ENCODE data around the gene RAB23. TPM values are rescaled to one million over a fixed set of nuclear protein-coding genes. Genes with fewer than 3 reads are reported as not detected.

RAB23 gene
- total and polyA plus RNA-seq, 9 of the 15 experiments (the other 6 are each of a cell fraction or from before 2014, with no cell fraction given), result 3.4 to 18.0 (median 9.4) TPM

DNA sequence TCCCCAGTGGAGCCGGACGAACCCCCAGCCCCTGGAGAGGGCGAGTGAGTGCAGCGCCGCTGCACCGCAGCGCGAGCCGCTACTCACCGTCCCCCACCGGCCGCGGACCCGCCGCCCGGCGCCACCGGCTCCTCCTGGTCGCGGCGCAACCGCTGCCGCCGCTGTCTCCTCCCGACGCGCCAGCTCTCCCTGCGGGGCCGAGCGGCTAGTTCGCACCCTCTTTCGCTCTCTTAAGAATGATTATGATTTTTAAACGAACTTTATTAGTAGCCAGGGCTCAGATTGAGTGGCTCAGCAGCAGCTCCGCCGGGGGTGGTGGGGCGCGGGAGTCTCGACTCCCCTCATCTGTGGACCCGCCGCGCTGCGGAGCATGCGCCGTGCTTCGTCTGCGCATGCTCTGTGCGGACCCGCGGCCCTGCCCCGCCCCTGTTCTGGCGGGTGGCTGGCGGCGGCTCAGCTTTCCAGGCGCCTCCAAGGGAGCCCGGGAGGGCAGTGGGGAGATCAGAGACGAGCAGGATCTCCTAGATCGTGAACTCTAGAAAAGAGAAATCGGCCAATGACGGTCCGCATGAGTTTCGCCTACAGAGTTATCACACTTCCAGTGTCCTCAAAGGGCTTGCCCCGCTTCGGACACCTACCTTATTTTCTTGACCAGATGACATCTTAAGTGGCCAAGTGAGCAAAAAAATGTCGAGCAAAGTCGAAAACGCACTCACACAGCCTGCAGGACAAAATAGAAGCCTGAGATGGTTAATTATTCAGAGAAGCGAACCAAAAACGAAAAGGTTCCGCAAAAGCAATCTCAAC lies at the start of gene RAB23 (continued):
- TF ChIP-seq, protein P1, sequence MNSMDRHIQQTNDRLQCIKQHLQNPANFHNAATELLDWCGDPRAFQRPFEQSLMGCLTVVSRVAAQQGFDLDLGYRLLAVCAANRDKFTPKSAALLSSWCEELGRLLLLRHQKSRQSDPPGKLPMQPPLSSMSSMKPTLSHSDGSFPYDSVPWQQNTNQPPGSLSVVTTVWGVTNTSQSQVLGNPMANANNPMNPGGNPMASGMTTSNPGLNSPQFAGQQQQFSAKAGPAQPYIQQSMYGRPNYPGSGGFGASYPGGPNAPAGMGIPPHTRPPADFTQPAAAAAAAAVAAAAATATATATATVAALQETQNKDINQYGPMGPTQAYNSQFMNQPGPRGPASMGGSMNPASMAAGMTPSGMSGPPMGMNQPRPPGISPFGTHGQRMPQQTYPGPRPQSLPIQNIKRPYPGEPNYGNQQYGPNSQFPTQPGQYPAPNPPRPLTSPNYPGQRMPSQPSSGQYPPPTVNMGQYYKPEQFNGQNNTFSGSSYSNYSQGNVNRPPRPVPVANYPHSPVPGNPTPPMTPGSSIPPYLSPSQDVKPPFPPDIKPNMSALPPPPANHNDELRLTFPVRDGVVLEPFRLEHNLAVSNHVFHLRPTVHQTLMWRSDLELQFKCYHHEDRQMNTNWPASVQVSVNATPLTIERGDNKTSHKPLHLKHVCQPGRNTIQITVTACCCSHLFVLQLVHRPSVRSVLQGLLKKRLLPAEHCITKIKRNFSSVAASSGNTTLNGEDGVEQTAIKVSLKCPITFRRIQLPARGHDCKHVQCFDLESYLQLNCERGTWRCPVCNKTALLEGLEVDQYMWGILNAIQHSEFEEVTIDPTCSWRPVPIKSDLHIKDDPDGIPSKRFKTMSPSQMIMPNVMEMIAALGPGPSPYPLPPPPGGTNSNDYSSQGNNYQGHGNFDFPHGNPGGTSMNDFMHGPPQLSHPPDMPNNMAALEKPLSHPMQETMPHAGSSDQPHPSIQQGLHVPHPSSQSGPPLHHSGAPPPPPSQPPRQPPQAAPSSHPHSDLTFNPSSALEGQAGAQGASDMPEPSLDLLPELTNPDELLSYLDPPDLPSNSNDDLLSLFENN (IDR thresholded peaks at IDR 0.05; ENCODE audit: low read depth in 2 of 2, low read length in 2 of 2), result no peak
- TF ChIP-seq, protein P2, sequence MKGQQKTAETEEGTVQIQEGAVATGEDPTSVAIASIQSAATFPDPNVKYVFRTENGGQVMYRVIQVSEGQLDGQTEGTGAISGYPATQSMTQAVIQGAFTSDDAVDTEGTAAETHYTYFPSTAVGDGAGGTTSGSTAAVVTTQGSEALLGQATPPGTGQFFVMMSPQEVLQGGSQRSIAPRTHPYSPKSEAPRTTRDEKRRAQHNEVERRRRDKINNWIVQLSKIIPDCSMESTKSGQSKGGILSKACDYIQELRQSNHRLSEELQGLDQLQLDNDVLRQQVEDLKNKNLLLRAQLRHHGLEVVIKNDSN (CRISPR knock-in tag; IDR thresholded peaks at IDR 0.05), result no peak
- TF ChIP-seq SPI1 (IDR thresholded peaks at IDR 0.05; ENCODE audit: borderline replicate concordance, low read depth, low read length), result no peak
- no peak for TF ChIP-seq PHTF2 (CRISPR knock-in tag; IDR thresholded peaks at IDR 0.05)
- no peak for TF ChIP-seq BCOR (IDR thresholded peaks at IDR 0.05)
- no peak for TF ChIP-seq NELFE (IDR thresholded peaks at IDR 0.05; ENCODE audit: insufficient read depth, insufficient read length)
- TF ChIP-seq, protein P3, sequence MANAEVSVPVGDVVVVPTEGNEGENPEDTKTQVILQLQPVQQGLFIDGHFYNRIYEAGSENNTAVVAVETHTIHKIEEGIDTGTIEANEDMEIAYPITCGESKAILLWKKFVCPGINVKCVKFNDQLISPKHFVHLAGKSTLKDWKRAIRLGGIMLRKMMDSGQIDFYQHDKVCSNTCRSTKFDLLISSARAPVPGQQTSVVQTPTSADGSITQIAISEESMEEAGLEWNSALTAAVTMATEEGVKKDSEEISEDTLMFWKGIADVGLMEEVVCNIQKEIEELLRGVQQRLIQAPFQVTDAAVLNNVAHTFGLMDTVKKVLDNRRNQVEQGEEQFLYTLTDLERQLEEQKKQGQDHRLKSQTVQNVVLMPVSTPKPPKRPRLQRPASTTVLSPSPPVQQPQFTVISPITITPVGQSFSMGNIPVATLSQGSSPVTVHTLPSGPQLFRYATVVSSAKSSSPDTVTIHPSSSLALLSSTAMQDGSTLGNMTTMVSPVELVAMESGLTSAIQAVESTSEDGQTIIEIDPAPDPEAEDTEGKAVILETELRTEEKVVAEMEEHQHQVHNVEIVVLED (CRISPR knock-in tag; IDR thresholded peaks at IDR 0.05), result no peak
- no peak for TF ChIP-seq HDAC3 (IDR thresholded peaks at IDR 0.05; ENCODE audit: borderline replicate concordance, partially characterized antibody)
- no peak for TF ChIP-seq MYBL2 (IDR thresholded peaks at IDR 0.05; ENCODE audit: low read depth)
- TF ChIP-seq MYBL2 (CRISPR knock-in tag; IDR thresholded peaks at IDR 0.05; ENCODE audit: borderline replicate concordance), result no peak
- no peak for TF ChIP-seq PTTG1 (tag; IDR thresholded peaks at IDR 0.05; ENCODE audit: low read depth)
- TF ChIP-seq, protein P4, sequence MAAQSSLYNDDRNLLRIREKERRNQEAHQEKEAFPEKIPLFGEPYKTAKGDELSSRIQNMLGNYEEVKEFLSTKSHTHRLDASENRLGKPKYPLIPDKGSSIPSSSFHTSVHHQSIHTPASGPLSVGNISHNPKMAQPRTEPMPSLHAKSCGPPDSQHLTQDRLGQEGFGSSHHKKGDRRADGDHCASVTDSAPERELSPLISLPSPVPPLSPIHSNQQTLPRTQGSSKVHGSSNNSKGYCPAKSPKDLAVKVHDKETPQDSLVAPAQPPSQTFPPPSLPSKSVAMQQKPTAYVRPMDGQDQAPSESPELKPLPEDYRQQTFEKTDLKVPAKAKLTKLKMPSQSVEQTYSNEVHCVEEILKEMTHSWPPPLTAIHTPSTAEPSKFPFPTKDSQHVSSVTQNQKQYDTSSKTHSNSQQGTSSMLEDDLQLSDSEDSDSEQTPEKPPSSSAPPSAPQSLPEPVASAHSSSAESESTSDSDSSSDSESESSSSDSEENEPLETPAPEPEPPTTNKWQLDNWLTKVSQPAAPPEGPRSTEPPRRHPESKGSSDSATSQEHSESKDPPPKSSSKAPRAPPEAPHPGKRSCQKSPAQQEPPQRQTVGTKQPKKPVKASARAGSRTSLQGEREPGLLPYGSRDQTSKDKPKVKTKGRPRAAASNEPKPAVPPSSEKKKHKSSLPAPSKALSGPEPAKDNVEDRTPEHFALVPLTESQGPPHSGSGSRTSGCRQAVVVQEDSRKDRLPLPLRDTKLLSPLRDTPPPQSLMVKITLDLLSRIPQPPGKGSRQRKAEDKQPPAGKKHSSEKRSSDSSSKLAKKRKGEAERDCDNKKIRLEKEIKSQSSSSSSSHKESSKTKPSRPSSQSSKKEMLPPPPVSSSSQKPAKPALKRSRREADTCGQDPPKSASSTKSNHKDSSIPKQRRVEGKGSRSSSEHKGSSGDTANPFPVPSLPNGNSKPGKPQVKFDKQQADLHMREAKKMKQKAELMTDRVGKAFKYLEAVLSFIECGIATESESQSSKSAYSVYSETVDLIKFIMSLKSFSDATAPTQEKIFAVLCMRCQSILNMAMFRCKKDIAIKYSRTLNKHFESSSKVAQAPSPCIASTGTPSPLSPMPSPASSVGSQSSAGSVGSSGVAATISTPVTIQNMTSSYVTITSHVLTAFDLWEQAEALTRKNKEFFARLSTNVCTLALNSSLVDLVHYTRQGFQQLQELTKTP (IDR thresholded peaks at IDR 0.05; ENCODE audit: low read depth in 1 of 2, partially characterized antibody in 2 of 2), result no peak
- no peak for TF ChIP-seq TAL1 (IDR thresholded peaks at IDR 0.05)
- no peak for TF ChIP-seq SNRNP70 (optimal IDR thresholded peaks at IDR 0.05; ENCODE audit: low read depth, low read length)
- TF ChIP-seq CXXC5 (CRISPR knock-in tag; IDR thresholded peaks at IDR 0.05), result peak; percentile 77
- no peak for TF ChIP-seq ZNF354B (CRISPR knock-in tag; IDR thresholded peaks at IDR 0.05)
- no peak for TF ChIP-seq MAFK (IDR thresholded peaks at IDR 0.05; ENCODE audit: low read length)

All from K562 (cell line).